Measurements from ENCODE around the gene B3GAT1. TPM values are rescaled to one million over a fixed set of nuclear protein-coding genes. Genes with fewer than 3 reads are reported as not detected.
"Not testable (repeated sequence)": the region's sequence is repeated elsewhere in the genome, so short reads cannot be mapped to it uniquely, and the experiment has no call there.

B3GAT1 gene
- total RNA-seq, 1 experiment from 2014 or later, result 0.35 TPM

DNA sequence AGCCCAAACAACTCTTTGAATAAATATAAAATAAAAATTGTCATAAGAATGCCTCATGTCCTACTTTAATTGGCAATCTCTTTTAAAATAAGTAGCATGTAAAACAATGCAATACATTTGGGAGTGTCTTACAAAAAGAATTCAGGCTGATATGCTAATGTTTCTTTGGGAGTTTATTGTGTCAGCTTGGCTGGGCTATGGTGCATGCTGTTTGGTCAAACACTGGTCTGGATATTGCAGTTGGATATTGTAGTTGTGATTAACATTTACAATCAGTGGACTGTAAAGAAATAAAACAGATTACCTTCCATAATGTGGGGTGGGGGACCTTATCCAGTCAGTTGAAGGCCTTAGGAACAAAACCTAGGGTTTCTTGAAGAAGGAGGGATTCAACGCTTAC is 37.0 kb upstream of the B3GAT1 start:
- Mint-ChIP-seq H3K4me1 (ENCODE audit: low read depth, unreplicated experiment) (no peaks in the 10 kb centered on the region), H3K27ac (ENCODE audit: unreplicated experiment) (no peak overlapping the region), H3K9me3 (ENCODE audit: low read depth, unreplicated experiment) (peaks cover 3% of the 10 kb centered on the region), H3K36me3 (ENCODE audit: insufficient read depth, unreplicated experiment) (no peaks in the 10 kb centered on the region), H3K4me3 (ENCODE audit: low read depth, unreplicated experiment) (no peak overlapping the region), H3K27me3 (ENCODE audit: unreplicated experiment) (no peaks in the 10 kb centered on the region)
- intact Hi-C loops (cut with micrococcal nuclease; ENCODE audit: unreplicated experiment), result no loop called here
- CTCF ChIA-PET, result no interaction called here
- no peak for DNase-seq
- TF ChIP-seq, protein P1, sequence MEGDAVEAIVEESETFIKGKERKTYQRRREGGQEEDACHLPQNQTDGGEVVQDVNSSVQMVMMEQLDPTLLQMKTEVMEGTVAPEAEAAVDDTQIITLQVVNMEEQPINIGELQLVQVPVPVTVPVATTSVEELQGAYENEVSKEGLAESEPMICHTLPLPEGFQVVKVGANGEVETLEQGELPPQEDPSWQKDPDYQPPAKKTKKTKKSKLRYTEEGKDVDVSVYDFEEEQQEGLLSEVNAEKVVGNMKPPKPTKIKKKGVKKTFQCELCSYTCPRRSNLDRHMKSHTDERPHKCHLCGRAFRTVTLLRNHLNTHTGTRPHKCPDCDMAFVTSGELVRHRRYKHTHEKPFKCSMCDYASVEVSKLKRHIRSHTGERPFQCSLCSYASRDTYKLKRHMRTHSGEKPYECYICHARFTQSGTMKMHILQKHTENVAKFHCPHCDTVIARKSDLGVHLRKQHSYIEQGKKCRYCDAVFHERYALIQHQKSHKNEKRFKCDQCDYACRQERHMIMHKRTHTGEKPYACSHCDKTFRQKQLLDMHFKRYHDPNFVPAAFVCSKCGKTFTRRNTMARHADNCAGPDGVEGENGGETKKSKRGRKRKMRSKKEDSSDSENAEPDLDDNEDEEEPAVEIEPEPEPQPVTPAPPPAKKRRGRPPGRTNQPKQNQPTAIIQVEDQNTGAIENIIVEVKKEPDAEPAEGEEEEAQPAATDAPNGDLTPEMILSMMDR (IDR thresholded peaks at IDR 0.05; ENCODE audit: unreplicated experiment), result no peak
- BruUV-seq (replicated peaks), result no TSS peak

GRCh38 chr11:134447696-134448095 is 35.7 kb upstream of the B3GAT1 start:
- H3K27ac Mint-ChIP-seq (ENCODE audit: unreplicated experiment), result no peak overlapping the region
- no peaks in the 10 kb centered on the region for H3K4me1 Mint-ChIP-seq (ENCODE audit: low read depth, unreplicated experiment)
- H3K36me3 Mint-ChIP-seq (ENCODE audit: insufficient read depth, unreplicated experiment), result no peaks in the 10 kb centered on the region
- TF ChIP-seq, protein P1 (IDR thresholded peaks at IDR 0.05; ENCODE audit: unreplicated experiment), result no peak
- H3K27me3 Mint-ChIP-seq (ENCODE audit: unreplicated experiment), result peaks cover 11% of the 10 kb centered on the region
- H3K4me3 Mint-ChIP-seq (ENCODE audit: low read depth, unreplicated experiment), result no peak overlapping the region
- H3K9me3 Mint-ChIP-seq (ENCODE audit: low read depth, unreplicated experiment), result peaks cover 4% of the 10 kb centered on the region
- intact Hi-C loops (cut with micrococcal nuclease; ENCODE audit: unreplicated experiment), result no loop called here
- no peak for DNase-seq
- CTCF ChIA-PET, result no interaction called here
- no TSS peak for BruUV-seq (replicated peaks)

DNA sequence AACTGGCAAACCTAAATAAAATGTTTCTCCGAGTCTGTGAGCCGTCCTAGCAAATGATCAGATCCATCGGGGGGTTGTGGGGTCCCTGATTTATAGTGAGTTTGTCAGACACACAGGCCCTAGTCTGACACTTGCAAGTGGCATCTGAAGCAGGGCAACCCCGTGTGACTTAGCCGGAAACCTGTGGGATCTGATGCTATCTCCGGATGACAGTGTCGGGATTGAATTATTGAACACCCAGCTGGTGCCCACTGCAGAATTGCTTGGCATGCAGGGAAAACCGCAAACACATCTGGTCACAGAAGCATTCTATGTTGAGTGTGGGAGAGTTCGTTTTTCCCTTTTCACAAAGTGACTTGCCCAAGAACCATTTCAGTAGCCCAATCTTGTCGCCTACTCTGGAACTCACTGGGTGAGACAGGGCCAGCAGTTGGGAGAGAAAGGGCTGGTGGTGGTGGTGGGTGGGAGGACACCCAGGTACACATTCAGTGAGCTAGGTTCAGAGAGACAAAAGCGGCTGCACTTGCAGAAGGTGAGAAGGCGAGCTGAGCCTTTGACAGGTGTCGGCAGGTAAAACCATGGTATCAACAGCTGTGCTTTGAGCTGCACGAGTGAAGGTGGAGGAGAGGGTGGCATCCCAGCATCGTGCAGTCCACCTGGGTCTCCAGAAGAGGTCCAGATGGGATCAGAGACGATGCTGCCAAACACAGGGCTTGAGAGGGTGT is 33.7 kb upstream of the B3GAT1 start:
- Mint-ChIP-seq H3K4me3 (ENCODE audit: low read depth, unreplicated experiment) (no peak overlapping the region), H3K9me3 (ENCODE audit: low read depth, unreplicated experiment) (peaks cover 5% of the 10 kb centered on the region), H3K36me3 (ENCODE audit: insufficient read depth, unreplicated experiment) (no peaks in the 10 kb centered on the region), H3K4me1 (ENCODE audit: low read depth, unreplicated experiment) (no peaks in the 10 kb centered on the region), H3K27me3 (ENCODE audit: unreplicated experiment) (peaks cover 15% of the 10 kb centered on the region), H3K27ac (ENCODE audit: unreplicated experiment) (no peak overlapping the region)
- DNase-seq, result no peak
- TF ChIP-seq, protein P1 (IDR thresholded peaks at IDR 0.05; ENCODE audit: unreplicated experiment), result no peak
- BruUV-seq (replicated peaks), result no TSS peak
- CTCF ChIA-PET, result no interaction called here
- intact Hi-C loops (cut with micrococcal nuclease; ENCODE audit: unreplicated experiment), result no loop called here

DNA sequence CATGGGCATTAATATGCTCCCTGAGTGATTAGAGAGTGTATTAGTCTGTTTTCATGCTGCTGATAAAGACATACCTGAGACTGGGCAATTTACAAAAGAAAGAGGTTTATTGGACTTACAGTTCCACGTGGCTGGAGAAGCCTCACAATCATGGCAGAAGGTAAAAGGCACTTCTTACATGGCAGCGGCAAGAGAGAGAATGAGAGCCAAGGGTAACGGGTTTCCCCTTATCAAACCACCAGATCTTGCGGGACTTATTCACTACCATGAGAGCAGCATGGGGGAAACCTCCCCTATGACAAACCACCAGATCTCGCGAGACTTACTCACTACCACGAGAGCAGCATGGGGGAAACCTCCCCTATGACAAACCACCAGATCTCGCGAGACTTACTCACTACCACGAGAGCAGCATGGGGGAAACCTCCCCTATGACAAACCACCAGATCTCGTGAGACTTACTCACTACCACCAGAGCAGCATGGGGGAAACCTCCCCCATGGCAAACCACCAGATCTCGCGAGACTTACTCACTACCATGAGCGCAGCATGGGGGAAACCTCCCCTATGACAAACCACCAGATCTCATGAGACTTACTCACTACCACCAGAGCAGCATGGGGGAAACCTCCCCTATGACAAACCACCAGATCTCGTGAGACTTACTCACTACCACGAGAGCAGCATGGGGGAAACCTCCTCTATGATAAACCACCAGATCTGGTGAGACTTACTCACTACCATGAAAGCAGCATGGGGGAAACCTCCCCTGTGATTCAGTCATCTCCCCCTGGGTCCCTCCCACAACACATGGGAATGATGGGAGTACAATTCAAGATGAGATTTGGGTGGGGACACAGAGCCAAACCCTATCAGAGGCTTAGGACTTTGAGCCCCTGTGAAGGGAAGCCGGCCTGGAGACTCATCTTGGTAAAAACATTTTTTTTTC is 32.4 kb upstream of the B3GAT1 start:
- Mint-ChIP-seq H3K9me3 (ENCODE audit: low read depth, unreplicated experiment) (peaks cover 10% of the 10 kb centered on the region), H3K27me3 (ENCODE audit: unreplicated experiment) (peaks cover 15% of the 10 kb centered on the region)
- CTCF ChIA-PET; H3K4me1 Mint-ChIP-seq (ENCODE audit: low read depth, unreplicated experiment); H3K27ac Mint-ChIP-seq (ENCODE audit: unreplicated experiment); intact Hi-C loops (cut with micrococcal nuclease; ENCODE audit: unreplicated experiment); H3K4me3 Mint-ChIP-seq (ENCODE audit: low read depth, unreplicated experiment); DNase-seq; BruUV-seq (replicated peaks); H3K36me3 Mint-ChIP-seq (ENCODE audit: insufficient read depth, unreplicated experiment): not testable (repeated sequence)
